K562 (cell line): ENCODE results near the gene CHRNB1.

Experiments used
- ADNP ChIP-seq: fragments of 200-800 bp; sonication (Bioruptor generic); IDR thresholded peaks from 2 replicates; pipeline ENCODE4 v1.6.1; 2016; ENCODE audit warnings: missing genetic modification characterization, missing compliant biosample characterization
- CREM ChIP-seq: IDR thresholded peaks from 2 replicates; pipeline ENCODE4 v1.6.1; 2014; ENCODE audit warnings: antibody characterized with exemption, low read depth
- RCOR1 ChIP-seq, 2 experiments: IDR thresholded peaks; 2 replicates each; pipeline ENCODE4 v1.6.1; 2012; ENCODE audit warnings: low read depth in 2 of 2, low read length in 2 of 2, borderline replicate concordance in 1 of 2, improper control_type of control experiment in 1 of 2
- ZNF586 ChIP-seq: fragments of 450-650 bp; formaldehyde crosslinking; conservative IDR thresholded peaks from 2 replicates; pipeline ENCODE4 v1.4.0; 2020; ENCODE audit warnings: mild to moderate bottlenecking, moderate library complexity
- TF ChIP-seq, protein P1 (sequence below), 3 experiments: IDR thresholded peaks in 2 of 3; conservative IDR thresholded peaks in 1 of 3; 2 replicates each; pipeline ENCODE4 v1.5.1; 2011 to 2012; ENCODE audit warnings: low read length in 3 of 3, mild to moderate bottlenecking in 3 of 3, control low read depth in 2 of 3, improper control_type of control experiment in 1 of 3, inconsistent platforms in 1 of 3, low read depth in 1 of 3, mixed read lengths in 1 of 3, moderate library complexity in 1 of 3; ENCODE audit not compliant: insufficient read depth in 2 of 3
- TF ChIP-seq, protein P2 (sequence below): sonication (generic); formaldehyde crosslinking; IDR thresholded peaks from 2 replicates; pipeline ENCODE4 v1.9.0; 2022; ENCODE audit warnings: mild to moderate bottlenecking, missing genetic modification reagents

DNA sequence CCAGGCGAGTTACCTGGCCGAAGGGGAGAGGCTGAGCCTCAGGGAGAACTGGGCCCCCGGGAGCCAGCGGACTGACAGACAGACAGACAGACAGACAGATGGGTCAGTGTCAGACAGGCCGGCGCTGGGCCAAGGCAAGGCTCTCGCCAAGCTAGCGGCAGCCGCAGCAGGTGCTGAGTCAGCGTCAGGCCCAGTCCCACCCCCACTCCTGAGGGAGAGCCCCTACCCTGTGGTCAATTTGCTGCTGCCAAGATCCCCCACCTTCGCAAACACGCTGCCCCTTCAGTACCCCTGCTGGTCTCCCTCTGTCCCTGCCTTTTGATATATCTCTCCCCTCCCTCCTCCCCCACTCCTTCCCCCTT, 4.0 kb upstream of the CHRNB1 start:
- TF ChIP-seq RCOR1 (IDR thresholded peaks at IDR 0.05; ENCODE audit: borderline replicate concordance in 1 of 2, low read depth in 2 of 2, low read length in 2 of 2): no peak
- TF ChIP-seq, protein P1, sequence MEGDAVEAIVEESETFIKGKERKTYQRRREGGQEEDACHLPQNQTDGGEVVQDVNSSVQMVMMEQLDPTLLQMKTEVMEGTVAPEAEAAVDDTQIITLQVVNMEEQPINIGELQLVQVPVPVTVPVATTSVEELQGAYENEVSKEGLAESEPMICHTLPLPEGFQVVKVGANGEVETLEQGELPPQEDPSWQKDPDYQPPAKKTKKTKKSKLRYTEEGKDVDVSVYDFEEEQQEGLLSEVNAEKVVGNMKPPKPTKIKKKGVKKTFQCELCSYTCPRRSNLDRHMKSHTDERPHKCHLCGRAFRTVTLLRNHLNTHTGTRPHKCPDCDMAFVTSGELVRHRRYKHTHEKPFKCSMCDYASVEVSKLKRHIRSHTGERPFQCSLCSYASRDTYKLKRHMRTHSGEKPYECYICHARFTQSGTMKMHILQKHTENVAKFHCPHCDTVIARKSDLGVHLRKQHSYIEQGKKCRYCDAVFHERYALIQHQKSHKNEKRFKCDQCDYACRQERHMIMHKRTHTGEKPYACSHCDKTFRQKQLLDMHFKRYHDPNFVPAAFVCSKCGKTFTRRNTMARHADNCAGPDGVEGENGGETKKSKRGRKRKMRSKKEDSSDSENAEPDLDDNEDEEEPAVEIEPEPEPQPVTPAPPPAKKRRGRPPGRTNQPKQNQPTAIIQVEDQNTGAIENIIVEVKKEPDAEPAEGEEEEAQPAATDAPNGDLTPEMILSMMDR (IDR thresholded peaks at IDR 0.05 in 2 of 3, conservative IDR thresholded peaks at IDR 0.05 in 1 of 3; ENCODE audit: insufficient read depth in 2 of 3, low read depth in 1 of 3, low read length in 3 of 3): 0 out of 6 replicates have a peak, but pooled peaks of 1 of the 3 experiments have one; percentile 8
- no peak for TF ChIP-seq ZNF586 (CRISPR knock-in tag)
- TF ChIP-seq CREM: no peak
- no peak for TF ChIP-seq ADNP (tag)
- TF ChIP-seq, protein P2, sequence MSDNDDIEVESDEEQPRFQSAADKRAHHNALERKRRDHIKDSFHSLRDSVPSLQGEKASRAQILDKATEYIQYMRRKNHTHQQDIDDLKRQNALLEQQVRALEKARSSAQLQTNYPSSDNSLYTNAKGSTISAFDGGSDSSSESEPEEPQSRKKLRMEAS (CRISPR knock-in tag): no peak
